HEK293T (cell line): Measurements from ENCODE around the gene KRT27.

Source experiments
- FOXK2 ChIP-seq: fragments of 450-650 bp; IDR thresholded peaks from 2 replicates; pipeline ENCODE4 v1.6.1; 2016; ENCODE audit warnings: mild to moderate bottlenecking
- SP1 ChIP-seq: fragments of 450-650 bp; IDR thresholded peaks from 2 replicates; pipeline ENCODE4 v1.6.1; 2017
- SUZ12 ChIP-seq: fragments of 450-650 bp; IDR thresholded peaks from 2 replicates; pipeline ENCODE4 v1.6.1; 2016; ENCODE audit warnings: mild to moderate bottlenecking

- TF ChIP-seq SUZ12, result no peak
- no peak for TF ChIP-seq FOXK2
- TF ChIP-seq SP1, result no peak
These were observed 14.5 kb upstream of the KRT27 start for GRCh38 chr17:40796846-40797245.
